ENCODE data around the gene P2RY13.

Gene P2RY13

GRCh38 chr3:151290673-151291072 lies 38.7 kb downstream of the P2RY13 start:
- no peak overlapping the region for H3K4me3 ChIP-seq (replicated peaks in 1 of 2; ENCODE audit: low read depth in 2 of 2, low read length in 2 of 2)
- TF ChIP-seq, protein P1, sequence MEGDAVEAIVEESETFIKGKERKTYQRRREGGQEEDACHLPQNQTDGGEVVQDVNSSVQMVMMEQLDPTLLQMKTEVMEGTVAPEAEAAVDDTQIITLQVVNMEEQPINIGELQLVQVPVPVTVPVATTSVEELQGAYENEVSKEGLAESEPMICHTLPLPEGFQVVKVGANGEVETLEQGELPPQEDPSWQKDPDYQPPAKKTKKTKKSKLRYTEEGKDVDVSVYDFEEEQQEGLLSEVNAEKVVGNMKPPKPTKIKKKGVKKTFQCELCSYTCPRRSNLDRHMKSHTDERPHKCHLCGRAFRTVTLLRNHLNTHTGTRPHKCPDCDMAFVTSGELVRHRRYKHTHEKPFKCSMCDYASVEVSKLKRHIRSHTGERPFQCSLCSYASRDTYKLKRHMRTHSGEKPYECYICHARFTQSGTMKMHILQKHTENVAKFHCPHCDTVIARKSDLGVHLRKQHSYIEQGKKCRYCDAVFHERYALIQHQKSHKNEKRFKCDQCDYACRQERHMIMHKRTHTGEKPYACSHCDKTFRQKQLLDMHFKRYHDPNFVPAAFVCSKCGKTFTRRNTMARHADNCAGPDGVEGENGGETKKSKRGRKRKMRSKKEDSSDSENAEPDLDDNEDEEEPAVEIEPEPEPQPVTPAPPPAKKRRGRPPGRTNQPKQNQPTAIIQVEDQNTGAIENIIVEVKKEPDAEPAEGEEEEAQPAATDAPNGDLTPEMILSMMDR (IDR thresholded peaks at IDR 0.05; ENCODE audit: low read depth, low read length), result peak; percentile 58

DNA sequence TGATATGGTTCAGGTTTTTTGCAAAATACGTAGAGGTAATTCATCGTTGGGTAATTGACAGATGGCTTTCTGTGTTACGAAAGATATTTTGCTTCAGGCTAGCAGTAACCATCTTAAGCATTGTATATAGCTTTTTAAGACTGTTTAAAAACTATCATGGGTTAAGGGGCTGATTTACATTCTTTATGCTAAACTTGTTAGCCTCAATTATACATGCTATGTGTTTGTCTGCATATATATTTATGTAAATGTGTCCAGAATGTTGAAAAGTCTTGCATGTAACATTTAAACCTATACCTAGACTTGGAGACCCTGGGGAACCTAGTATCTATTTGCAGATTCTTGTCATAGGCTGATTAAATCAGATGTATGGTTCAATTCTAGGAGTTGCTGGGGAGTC lies 39.9 kb downstream of the P2RY13 start:
- DNase-seq (ENCODE audit: low read depth in 2 of 2), result no peak
- H3K4me3 ChIP-seq (replicated peaks in 1 of 2; ENCODE audit: low read depth in 2 of 2, low read length in 2 of 2), result no peak overlapping the region
- TF ChIP-seq, protein P1 (IDR thresholded peaks at IDR 0.05; ENCODE audit: low read depth, low read length), result no peak

More at GRCh38 chr3:151290673-151291072, 38.7 kb downstream of the P2RY13 start:
- DNase-seq (ENCODE audit: low read depth in 2 of 2), result peak; percentile 65 to 70

DNA sequence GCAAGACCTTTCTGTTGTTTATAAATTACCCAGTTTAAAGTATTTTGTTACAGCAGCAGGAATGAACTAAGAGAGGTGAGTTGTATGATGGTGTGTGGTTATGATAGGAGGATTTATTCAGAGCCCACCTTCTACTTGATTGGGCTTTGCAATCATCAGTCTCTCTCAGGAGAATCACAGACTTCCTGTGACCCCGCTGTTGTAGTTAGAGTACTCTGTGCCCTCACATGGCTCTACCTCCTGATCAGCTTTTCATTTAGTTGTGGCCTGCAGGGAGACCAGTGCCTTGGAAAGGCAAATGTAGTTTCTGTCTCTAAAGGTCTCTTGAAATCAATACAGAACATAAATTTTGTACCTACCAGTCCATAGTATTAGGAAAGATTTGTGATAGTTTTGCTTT lies 43.4 kb downstream of the P2RY13 start:
- no peak overlapping the region for H3K4me3 ChIP-seq (replicated peaks in 1 of 2; ENCODE audit: low read depth in 2 of 2, low read length in 2 of 2)
- TF ChIP-seq, protein P1 (IDR thresholded peaks at IDR 0.05; ENCODE audit: low read depth, low read length), result no peak
- DNase-seq (ENCODE audit: low read depth in 2 of 2), result no peak

GRCh38 chr3:151283907-151284461 lies 45.4 kb downstream of the P2RY13 start:
- H3K4me3 ChIP-seq (replicated peaks in 1 of 2; ENCODE audit: low read depth in 2 of 2, low read length in 2 of 2), result no peak overlapping the region
- TF ChIP-seq, protein P1 (IDR thresholded peaks at IDR 0.05; ENCODE audit: low read depth, low read length), result no peak
- DNase-seq (ENCODE audit: low read depth in 2 of 2), result peak; percentile 38 to 85

- TF ChIP-seq, protein P1 (IDR thresholded peaks at IDR 0.05; ENCODE audit: low read depth, low read length), result no peak
- no peak overlapping the region for H3K4me3 ChIP-seq (replicated peaks in 1 of 2; ENCODE audit: low read depth in 2 of 2, low read length in 2 of 2)
- DNase-seq (ENCODE audit: low read depth in 2 of 2), result no peak
These were observed 46.0 kb downstream of the P2RY13 start for GRCh38 chr3:151283387-151283786.

DNA sequence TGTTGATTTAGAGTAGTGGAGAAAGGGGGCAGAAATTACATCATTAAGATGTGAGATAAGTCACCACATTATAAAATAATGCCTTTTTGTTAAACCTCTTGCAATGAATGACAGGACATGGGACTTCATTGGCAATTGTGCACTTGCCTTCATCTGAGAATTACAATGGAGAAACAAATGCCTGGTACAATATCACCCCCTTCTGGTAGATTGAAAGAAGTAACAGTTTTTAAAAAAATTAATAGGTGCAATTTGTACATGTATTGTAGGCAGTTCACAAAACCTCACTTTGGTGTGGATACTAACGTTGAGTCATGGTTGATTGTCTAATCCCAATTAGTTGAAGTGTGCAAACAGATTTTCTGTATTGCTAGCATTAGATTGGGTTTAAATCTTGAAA lies 46.4 kb downstream of the P2RY13 start:
- peak; percentile 79 for DNase-seq (ENCODE audit: low read depth in 2 of 2)
- H3K4me3 ChIP-seq (replicated peaks in 1 of 2; ENCODE audit: low read depth in 2 of 2, low read length in 2 of 2), result no peak overlapping the region
- TF ChIP-seq, protein P1 (IDR thresholded peaks at IDR 0.05; ENCODE audit: low read depth, low read length), result peak; percentile 50
